Measurements from ENCODE around the gene TMEM132D.

- TF ChIP-seq CTCF (tag by site-specific recombination; IDR thresholded peaks at IDR 0.05) = no peak
- TF ChIP-seq ZNF670 (tag by site-specific recombination; IDR thresholded peaks at IDR 0.05; ENCODE audit: low read depth) = no peak
- no peak for TF ChIP-seq TCF7L2 (IDR thresholded peaks at IDR 0.05; ENCODE audit: borderline replicate concordance, low read depth, low read length)
- TF ChIP-seq ZNF654 (tag by site-specific recombination; IDR thresholded peaks at IDR 0.05; ENCODE audit: low read depth) = no peak
- no peak for TF ChIP-seq ZNF416 (tag by site-specific recombination; IDR thresholded peaks at IDR 0.05)
These were observed 502.3 kb downstream of the TMEM132D start for GRCh38 chr12:129401572-129401971.

Data from HEK293 (cell line).